ENCODE results near the gene ENOX2. TPM values are rescaled to one million over a fixed set of nuclear protein-coding genes. Genes with fewer than 3 reads are reported as not detected.

ENOX2 gene
- total and polyA plus RNA-seq, 2 of the 13 experiments (the other 11 are each of a cell fraction or from before 2014, with no cell fraction given) = 5.9 to 8.5 TPM

- no peaks in the 10 kb centered on the region for H3K27me3 ChIP-seq (ENCODE audit: control insufficient read depth in 1 of 2, insufficient read depth in 2 of 2, low read length in 2 of 2)
- WGBS (ENCODE audit: low lambda C conversion rate) = 100% methylated on average over 3 of the region's 3 CpGs
- ChIA-PET POLR2A (no interaction called here), CTCF (ENCODE audit: low intra/inter-chr PET ratio, low total read pairs) (no interaction called here)
- H3K36me3 ChIP-seq (replicated peaks in 1 of 2; ENCODE audit: control insufficient read depth in 1 of 2, insufficient read depth in 2 of 2, low read length in 2 of 2) = no peaks in the 10 kb centered on the region
- intact Hi-C loops (cut with micrococcal nuclease; ENCODE audit: unreplicated experiment) (no loop called here), in situ Hi-C loops (cut with HindIII; ENCODE audit: extremely low pct_ligation_motif_present, low pct_unique_long_range_greater_than_20kb) (no loop called here)
- no peak overlapping the region for H3K27ac ChIP-seq (ENCODE audit: extremely low read length, insufficient read depth, low read length)
- no peak overlapping the region for H3K4me2 ChIP-seq (ENCODE audit: low read depth, low read length)
- FAIRE-seq (no peak), ATAC-seq (no peak), DNase-seq (ENCODE audit: low spot score) (no peak)
- TF ChIP-seq POLR2G (IDR thresholded peaks at IDR 0.05; ENCODE audit: low read depth, low read length) = no peak
- no peaks in the 10 kb centered on the region for H3K9me3 ChIP-seq (ENCODE audit: low read length)
- H3K4me3 ChIP-seq (replicated peaks in 1 of 3; ENCODE audit: insufficient read depth in 1 of 3, low read depth in 2 of 3, low read length in 3 of 3) = no peak overlapping the region
- no TSS peak for BruUV-seq (replicated peaks)
- H4K20me1 ChIP-seq (ENCODE audit: insufficient read depth, low read length) = no peaks in the 10 kb centered on the region
- H3K4me1 ChIP-seq (ENCODE audit: insufficient read depth, low read length) = peaks cover 25% of the 10 kb centered on the region
- no peak overlapping the region for H3K9ac ChIP-seq (ENCODE audit: insufficient read depth, low read depth, low read length)
- H2AFZ ChIP-seq (ENCODE audit: low read length) = no peak overlapping the region
- no peaks in the 10 kb centered on the region for H3K79me2 ChIP-seq (ENCODE audit: insufficient read depth, low read length)
Measured at GRCh38 chrX:130716346-130716745, 186.7 kb downstream of the ENOX2 start.

- Histone ChIP-seq H2AFZ (ENCODE audit: low read length) (no peak overlapping the region), H3K9ac (ENCODE audit: insufficient read depth, low read depth, low read length) (no peak overlapping the region), H3K79me2 (ENCODE audit: insufficient read depth, low read length) (no peaks in the 10 kb centered on the region), H3K9me3 (ENCODE audit: low read length) (no peaks in the 10 kb centered on the region), H3K4me1 (ENCODE audit: insufficient read depth, low read length) (peaks cover 25% of the 10 kb centered on the region), H3K27me3 (ENCODE audit: control insufficient read depth in 1 of 2, insufficient read depth in 2 of 2, low read length in 2 of 2) (no peaks in the 10 kb centered on the region), H3K36me3 (replicated peaks in 1 of 2; ENCODE audit: control insufficient read depth in 1 of 2, insufficient read depth in 2 of 2, low read length in 2 of 2) (no peaks in the 10 kb centered on the region), H3K4me3 (replicated peaks in 1 of 3; ENCODE audit: insufficient read depth in 1 of 3, low read depth in 2 of 3, low read length in 3 of 3) (no peak overlapping the region), H3K4me2 (ENCODE audit: low read depth, low read length) (no peak overlapping the region), H3K27ac (ENCODE audit: extremely low read length, insufficient read depth, low read length) (no peak overlapping the region), H4K20me1 (ENCODE audit: insufficient read depth, low read length) (no peaks in the 10 kb centered on the region)
- in situ Hi-C loops (cut with HindIII; ENCODE audit: extremely low pct_ligation_motif_present, low pct_unique_long_range_greater_than_20kb) = no loop called here
- ATAC-seq = no peak
- 91% methylated on average over 2 of the region's 3 CpGs for WGBS (ENCODE audit: low lambda C conversion rate)
- no peak for DNase-seq (ENCODE audit: low spot score)
- intact Hi-C loops (cut with micrococcal nuclease; ENCODE audit: unreplicated experiment) = no loop called here
- no peak for FAIRE-seq
- POLR2A ChIA-PET = no interaction called here
- CTCF ChIA-PET (ENCODE audit: low intra/inter-chr PET ratio, low total read pairs) = no interaction called here
- TF ChIP-seq HDAC1 (CRISPR knock-in tag; IDR thresholded peaks at IDR 0.05) = no peak
- TF ChIP-seq, protein P1, sequence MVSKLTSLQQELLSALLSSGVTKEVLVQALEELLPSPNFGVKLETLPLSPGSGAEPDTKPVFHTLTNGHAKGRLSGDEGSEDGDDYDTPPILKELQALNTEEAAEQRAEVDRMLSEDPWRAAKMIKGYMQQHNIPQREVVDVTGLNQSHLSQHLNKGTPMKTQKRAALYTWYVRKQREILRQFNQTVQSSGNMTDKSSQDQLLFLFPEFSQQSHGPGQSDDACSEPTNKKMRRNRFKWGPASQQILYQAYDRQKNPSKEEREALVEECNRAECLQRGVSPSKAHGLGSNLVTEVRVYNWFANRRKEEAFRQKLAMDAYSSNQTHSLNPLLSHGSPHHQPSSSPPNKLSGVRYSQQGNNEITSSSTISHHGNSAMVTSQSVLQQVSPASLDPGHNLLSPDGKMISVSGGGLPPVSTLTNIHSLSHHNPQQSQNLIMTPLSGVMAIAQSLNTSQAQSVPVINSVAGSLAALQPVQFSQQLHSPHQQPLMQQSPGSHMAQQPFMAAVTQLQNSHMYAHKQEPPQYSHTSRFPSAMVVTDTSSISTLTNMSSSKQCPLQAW (CRISPR knock-in tag; IDR thresholded peaks at IDR 0.05) = no peak
- TF ChIP-seq FOXJ3 (CRISPR knock-in tag; IDR thresholded peaks at IDR 0.05; ENCODE audit: borderline replicate concordance) = no peak
- no peak for TF ChIP-seq ZNF563 (CRISPR knock-in tag; IDR thresholded peaks at IDR 0.05)
- no peak for TF ChIP-seq PAX8 (CRISPR knock-in tag; IDR thresholded peaks at IDR 0.05; ENCODE audit: borderline replicate concordance)
- TF ChIP-seq, protein P2, sequence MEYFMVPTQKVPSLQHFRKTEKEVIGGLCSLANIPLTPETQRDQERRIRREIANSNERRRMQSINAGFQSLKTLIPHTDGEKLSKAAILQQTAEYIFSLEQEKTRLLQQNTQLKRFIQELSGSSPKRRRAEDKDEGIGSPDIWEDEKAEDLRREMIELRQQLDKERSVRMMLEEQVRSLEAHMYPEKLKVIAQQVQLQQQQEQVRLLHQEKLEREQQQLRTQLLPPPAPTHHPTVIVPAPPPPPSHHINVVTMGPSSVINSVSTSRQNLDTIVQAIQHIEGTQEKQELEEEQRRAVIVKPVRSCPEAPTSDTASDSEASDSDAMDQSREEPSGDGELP (IDR thresholded peaks at IDR 0.05; ENCODE audit: borderline replicate concordance, low read depth) = no peak
- no peak for TF ChIP-seq ZBTB8A (CRISPR knock-in tag; IDR thresholded peaks at IDR 0.05; ENCODE audit: borderline replicate concordance, low read depth)
- TF ChIP-seq ZNF333 (CRISPR knock-in tag; IDR thresholded peaks at IDR 0.05; ENCODE audit: borderline replicate concordance) = no peak
- no peak for TF ChIP-seq HOXA3 (CRISPR knock-in tag; IDR thresholded peaks at IDR 0.05)
- TF ChIP-seq GATAD1 (CRISPR knock-in tag; IDR thresholded peaks at IDR 0.05) = no peak
- no peak for TF ChIP-seq ZNF562 (CRISPR knock-in tag; IDR thresholded peaks at IDR 0.05; ENCODE audit: borderline replicate concordance)
- TF ChIP-seq, protein P3, sequence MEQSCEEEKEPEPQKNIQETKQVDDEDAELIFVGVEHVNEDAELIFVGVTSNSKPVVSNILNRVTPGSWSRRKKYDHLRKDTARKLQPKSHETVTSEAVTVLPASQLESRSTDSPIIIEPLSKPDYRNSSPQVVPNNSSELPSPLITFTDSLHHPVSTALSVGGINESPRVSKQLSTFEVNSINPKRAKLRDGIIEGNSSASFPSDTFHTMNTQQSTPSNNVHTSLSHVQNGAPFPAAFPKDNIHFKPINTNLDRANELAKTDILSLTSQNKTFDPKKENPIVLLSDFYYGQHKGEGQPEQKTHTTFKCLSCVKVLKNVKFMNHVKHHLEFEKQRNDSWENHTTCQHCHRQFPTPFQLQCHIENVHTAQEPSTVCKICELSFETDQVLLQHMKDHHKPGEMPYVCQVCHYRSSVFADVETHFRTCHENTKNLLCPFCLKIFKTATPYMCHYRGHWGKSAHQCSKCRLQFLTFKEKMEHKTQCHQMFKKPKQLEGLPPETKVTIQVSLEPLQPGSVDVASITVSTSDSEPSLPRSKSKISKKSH (CRISPR knock-in tag; IDR thresholded peaks at IDR 0.05; ENCODE audit: borderline replicate concordance) = no peak
- no peak for TF ChIP-seq REPIN1 (CRISPR knock-in tag; IDR thresholded peaks at IDR 0.05; ENCODE audit: borderline replicate concordance, low read depth)
- BruUV-seq (replicated peaks) = no TSS peak
Measured at GRCh38 chrX:130715299-130715698, 187.7 kb downstream of the ENOX2 start.

All from HepG2 (cell line).